ENCODE results near the gene MMP3.
"Not testable (repeated sequence)": the region's sequence is repeated elsewhere in the genome, so short reads cannot be mapped to it uniquely, and the experiment has no call there.

DNA sequence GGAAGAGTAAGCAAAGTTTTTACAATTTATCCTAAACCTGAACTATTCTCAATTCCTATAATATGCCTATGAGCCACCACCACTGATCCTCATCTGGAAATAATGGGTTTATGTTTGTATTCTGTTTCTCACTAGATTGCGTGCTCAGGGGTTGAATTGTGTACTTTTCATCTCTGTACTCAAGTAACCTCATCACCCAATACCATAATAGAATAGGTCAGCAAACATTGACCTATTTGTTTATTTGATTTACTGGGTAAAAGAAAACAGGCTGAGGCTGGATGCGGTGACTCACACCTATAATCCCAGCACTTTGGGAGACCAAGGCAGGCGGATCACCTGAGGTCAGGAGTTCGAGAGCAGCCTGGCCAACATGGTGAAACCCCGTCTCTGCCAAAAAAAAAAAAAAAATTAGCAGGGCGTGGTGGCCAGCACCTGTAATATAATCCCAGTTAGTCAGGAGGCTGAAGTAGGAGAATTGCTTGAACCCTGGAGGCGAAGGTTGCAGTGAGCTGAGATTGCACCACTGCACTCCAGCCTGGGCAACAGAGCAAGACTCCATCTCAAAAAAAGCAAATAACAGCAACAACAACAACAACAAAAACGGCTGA lies 26.1 kb upstream of the MMP3 start:
- not testable (repeated sequence) for TF ChIP-seq CTCF, POLR2A (IDR thresholded peaks at IDR 0.05)
